GM10266 (cell line): ENCODE results near the gene ID3.

ENCODE experiments used
- DNase-seq: peaks from one replicate; pipeline ENCODE4 v3.0.0; 2012; ENCODE audit errors: extremely low spot score
- TF ChIP-seq, protein P1 (sequence below): IDR thresholded peaks from 2 replicates; pipeline ENCODE4 v1.5.1; 2012; ENCODE audit warnings: mild to moderate bottlenecking, low read depth; ENCODE audit not compliant: control insufficient read depth, insufficient read depth; ENCODE audit errors: missing control alignments

ID3 gene

DNA sequence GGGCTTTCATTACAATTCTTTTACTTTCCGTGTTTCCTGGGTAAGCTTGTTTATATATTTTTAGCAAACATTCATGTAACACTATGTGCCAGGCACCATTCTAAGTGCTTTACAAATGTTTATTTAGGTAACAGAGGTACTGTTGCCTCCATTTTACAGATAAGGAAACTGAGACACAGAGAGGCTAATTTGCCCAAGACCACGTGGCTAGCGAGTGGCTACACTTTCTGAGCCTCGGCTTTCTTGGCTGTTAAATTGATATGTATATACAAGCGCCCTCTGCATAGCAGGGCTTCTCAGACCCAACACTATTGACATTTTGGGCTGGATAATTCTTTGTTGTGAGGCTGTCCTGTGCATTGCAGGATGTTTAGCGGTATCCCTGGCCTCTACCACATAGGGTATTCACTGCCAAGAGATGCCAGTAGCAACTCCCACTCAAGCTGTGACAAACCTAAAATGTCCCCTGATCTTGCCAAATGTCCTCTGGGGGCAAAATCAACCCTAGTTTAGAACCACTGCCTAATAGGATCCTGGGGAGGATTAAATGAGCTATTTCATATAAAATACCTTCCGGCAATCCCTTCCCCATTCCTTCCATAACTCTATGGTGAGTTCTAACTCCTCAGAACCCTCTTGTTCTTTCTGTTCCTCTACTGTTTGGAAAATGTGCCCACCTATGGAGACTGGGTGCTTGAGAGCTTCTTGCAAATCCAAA is 17.2 kb upstream of the ID3 start:
- no peak for DNase-seq

GRCh38 chr1:23575226-23575810 is 16.0 kb upstream of the ID3 start:
- TF ChIP-seq, protein P1, sequence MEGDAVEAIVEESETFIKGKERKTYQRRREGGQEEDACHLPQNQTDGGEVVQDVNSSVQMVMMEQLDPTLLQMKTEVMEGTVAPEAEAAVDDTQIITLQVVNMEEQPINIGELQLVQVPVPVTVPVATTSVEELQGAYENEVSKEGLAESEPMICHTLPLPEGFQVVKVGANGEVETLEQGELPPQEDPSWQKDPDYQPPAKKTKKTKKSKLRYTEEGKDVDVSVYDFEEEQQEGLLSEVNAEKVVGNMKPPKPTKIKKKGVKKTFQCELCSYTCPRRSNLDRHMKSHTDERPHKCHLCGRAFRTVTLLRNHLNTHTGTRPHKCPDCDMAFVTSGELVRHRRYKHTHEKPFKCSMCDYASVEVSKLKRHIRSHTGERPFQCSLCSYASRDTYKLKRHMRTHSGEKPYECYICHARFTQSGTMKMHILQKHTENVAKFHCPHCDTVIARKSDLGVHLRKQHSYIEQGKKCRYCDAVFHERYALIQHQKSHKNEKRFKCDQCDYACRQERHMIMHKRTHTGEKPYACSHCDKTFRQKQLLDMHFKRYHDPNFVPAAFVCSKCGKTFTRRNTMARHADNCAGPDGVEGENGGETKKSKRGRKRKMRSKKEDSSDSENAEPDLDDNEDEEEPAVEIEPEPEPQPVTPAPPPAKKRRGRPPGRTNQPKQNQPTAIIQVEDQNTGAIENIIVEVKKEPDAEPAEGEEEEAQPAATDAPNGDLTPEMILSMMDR = no peak
- DNase-seq = no peak

More for the DNA sequence above, 17.2 kb upstream of the ID3 start:
- TF ChIP-seq, protein P1 = no peak

- TF ChIP-seq, protein P1 = no peak
- peak; percentile 35 for DNase-seq
Observed at GRCh38 chr1:23574265-23574754, 15.0 kb upstream of the ID3 start.

- DNase-seq = no peak
- TF ChIP-seq, protein P1 = no peak
Observed at GRCh38 chr1:23573574-23574182, 14.4 kb upstream of the ID3 start.

DNA sequence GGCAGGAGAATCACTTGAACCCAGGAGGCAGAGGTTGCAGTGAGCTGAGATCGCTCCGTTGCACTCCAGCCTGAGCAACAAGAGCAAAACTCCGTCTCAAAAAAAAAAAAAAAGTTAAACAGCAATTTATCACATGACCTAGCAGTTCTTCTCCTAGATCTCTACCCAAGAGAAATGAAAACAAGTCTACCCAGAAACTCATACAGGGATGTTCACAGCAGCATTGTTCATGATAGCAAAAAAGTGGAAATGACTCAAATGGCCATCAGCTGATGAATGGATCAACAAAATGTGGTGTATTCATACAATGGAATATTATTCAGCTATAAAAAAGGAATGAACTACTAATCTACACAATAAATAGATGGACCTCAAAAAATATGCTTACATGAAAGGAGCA is 12.2 kb upstream of the ID3 start:
- TF ChIP-seq, protein P1 = no peak
- DNase-seq = no peak

DNA sequence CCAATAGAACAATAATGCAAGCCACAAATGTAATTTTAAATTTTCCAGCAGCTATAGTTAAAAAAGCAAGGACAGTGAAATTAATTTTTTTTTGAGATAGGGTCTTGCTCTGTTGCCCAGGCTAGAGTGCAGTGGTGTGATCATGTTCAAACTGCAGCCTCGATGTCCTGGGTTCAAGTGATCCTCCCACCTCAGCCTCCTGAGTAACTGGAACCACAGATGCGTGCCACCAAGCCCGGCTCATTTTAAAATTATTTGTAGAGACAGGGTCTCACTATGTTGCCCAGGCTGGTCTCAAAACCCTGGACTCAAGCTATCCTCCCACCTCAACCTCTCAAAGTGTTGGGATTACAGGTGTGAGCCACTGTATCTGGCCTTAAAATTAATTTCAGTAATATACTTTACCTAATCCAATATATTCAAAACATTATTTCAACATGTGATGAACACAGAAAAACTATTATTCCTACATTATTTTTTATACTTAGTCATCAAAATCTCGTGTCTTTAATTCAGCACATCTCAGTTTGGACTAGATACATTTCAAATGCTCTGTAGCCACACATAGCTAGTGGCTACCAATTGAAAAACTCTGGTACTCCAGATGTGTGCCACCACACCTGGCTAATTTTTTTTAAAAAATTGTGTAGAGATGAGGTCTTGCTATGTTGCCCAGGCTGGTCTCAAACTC is 10.8 kb upstream of the ID3 start:
- DNase-seq = no peak

More for the DNA sequence above, 10.8 kb upstream of the ID3 start:
- TF ChIP-seq, protein P1 = no peak
